Keratinocyte (primary cell): Measurements from ENCODE around the gene SPOCK1. TPM values are rescaled to one million over a fixed set of nuclear protein-coding genes. Genes with fewer than 3 reads are reported as not detected.

Experiments
- DNase-seq: peaks from one replicate; pipeline ENCODE4 v3.0.0-alpha.2; 2011; ENCODE audit warnings: low read depth, missing footprints, low spot score
- FAIRE-seq: peaks from 2 replicates; lab custom pipeline; 2011; peaks lifted over from hg19 to GRCh38; lab: Jason Lieb, UNC
- H2AFZ ChIP-seq: 2 replicates; pipeline ENCODE4 v1.6.0; 2012; ENCODE audit warnings: low read length, control low read depth, inconsistent platforms; ENCODE audit not compliant: control insufficient read depth
- H3K27ac ChIP-seq: 2 replicates; pipeline ENCODE4 v1.5.1; 2011; ENCODE audit warnings: low read length; ENCODE audit not compliant: control insufficient read depth, insufficient read depth
- H3K27me3 ChIP-seq: 3 replicates; pipeline ENCODE4 v1.6.0; 2011; ENCODE audit warnings: low read length; ENCODE audit not compliant: control insufficient read depth, insufficient read depth; ENCODE audit errors: extremely low read depth
- H3K36me3 ChIP-seq, 2 experiments: 2 replicates in 1 of 2; 3 replicates in 1 of 2; pipeline ENCODE4 v1.5.1; 2011; ENCODE audit warnings: low read length in 2 of 2, mild to moderate bottlenecking in 1 of 2; ENCODE audit not compliant: control insufficient read depth in 2 of 2, insufficient read depth in 2 of 2; ENCODE audit errors: extremely low read depth in 1 of 2
- H3K4me1 ChIP-seq: 3 replicates; pipeline ENCODE4 v1.5.1; 2011; ENCODE audit warnings: low read length; ENCODE audit not compliant: control insufficient read depth, insufficient read depth; ENCODE audit errors: extremely low read depth
- H3K4me2 ChIP-seq: 3 replicates; pipeline ENCODE4 v1.6.0; 2011; ENCODE audit warnings: low read depth, low read length; ENCODE audit not compliant: control insufficient read depth, insufficient read depth; ENCODE audit errors: extremely low read depth
- H3K4me3 ChIP-seq, 3 experiments: fragments of 200-600 bp in 1 of 3; sonication (generic) in 1 of 3; 2 replicates in 2 of 3; 3 replicates in 1 of 3; pipeline ENCODE4 v1.5.1; 2011 to 2016; ENCODE audit warnings: low read length in 3 of 3, mild to moderate bottlenecking in 3 of 3, control low read depth in 2 of 3, inconsistent platforms in 1 of 3, low read depth in 1 of 3, mixed read lengths in 1 of 3, mixed run types in 1 of 3, moderate library complexity in 1 of 3; ENCODE audit not compliant: control insufficient read depth in 2 of 3, insufficient read depth in 2 of 3; ENCODE audit errors: extremely low read depth in 1 of 3
- H3K79me2 ChIP-seq: 2 replicates; pipeline ENCODE4 v1.6.0; 2012; ENCODE audit warnings: low read length; ENCODE audit not compliant: control insufficient read depth, insufficient read depth
- H3K9ac ChIP-seq: 3 replicates; pipeline ENCODE4 v1.6.0; 2011; ENCODE audit warnings: low read length; ENCODE audit not compliant: control insufficient read depth, insufficient read depth; ENCODE audit errors: extremely low read depth
- H3K9me1 ChIP-seq: 3 replicates; pipeline ENCODE4 v1.6.0; 2011; ENCODE audit warnings: low read length; ENCODE audit not compliant: control insufficient read depth, insufficient read depth; ENCODE audit errors: extremely low read depth
- H3K9me3 ChIP-seq: 2 replicates; pipeline ENCODE4 v1.5.1; 2012; ENCODE audit warnings: low read depth, low read length; ENCODE audit not compliant: control insufficient read depth
- H4K20me1 ChIP-seq: 3 replicates; pipeline ENCODE4 v1.6.0; 2011; ENCODE audit warnings: low read length; ENCODE audit not compliant: control insufficient read depth, insufficient read depth; ENCODE audit errors: extremely low read depth
- CTCF ChIP-seq, 3 experiments: IDR thresholded peaks in 1 of 3; conservative IDR thresholded peaks in 1 of 3; optimal IDR thresholded peaks in 1 of 3; 2 replicates in 2 of 3; 3 replicates in 1 of 3; pipeline versions ENCODE3 to v1.5.1; 2011; ENCODE audit warnings: low read length in 3 of 3, mild to moderate bottlenecking in 3 of 3, moderate library complexity in 2 of 3, control low read depth in 1 of 3, inconsistent platforms in 1 of 3; ENCODE audit not compliant: insufficient read depth in 2 of 3; ENCODE audit errors: extremely low read depth in 1 of 3
- EZH2 ChIP-seq: IDR thresholded peaks from one replicate; pipeline ENCODE4 v1.6.1; 2012; ENCODE audit warnings: inconsistent platforms, mild to moderate bottlenecking, low read length, moderate library complexity
- dilution Hi-C: fragments of 300-500 bp; cut with MboI; formaldehyde crosslinking; loops from one replicate; pipeline ENCODE4 v1.7.0; 2020; ENCODE audit warnings: low sequenced_read_pairs; ENCODE audit not compliant: extremely low pct_ligation_motif_present
- polyA plus RNA-seq, 5 experiments: library from polyadenylated mRNA; depleted of rRNA in 3 of 5; stranded (reverse) in 3 of 5; stranded (forward) in 1 of 5; unstranded in 1 of 5; fragments of >200 nt; gene quantifications; 1 replicate in 1 of 5; 2 replicates in 3 of 5; 3 replicates in 1 of 5; pipeline versions ENCODE4 v1.2.1 to v1.2.3, GENCODE V29; 2011 to 2012; ENCODE audit warnings: missing spikeins in 2 of 5, low read depth in 1 of 5, low replicate concordance in 1 of 5

Gene SPOCK1
- polyA plus RNA-seq, 1 donor (not counting 4 experiments of a cell fraction or from before 2014, with no cell fraction given): 5.5 TPM

- H3K9me3 ChIP-seq: no peaks in the 10 kb centered on the region
- no peak overlapping the region for H3K9ac ChIP-seq
- DNase-seq (no peak), FAIRE-seq (no peak)
- H4K20me1 ChIP-seq: no peaks in the 10 kb centered on the region
- no peak overlapping the region for H3K4me2 ChIP-seq
- no peaks in the 10 kb centered on the region for H3K9me1 ChIP-seq
- H3K27ac ChIP-seq: no peak overlapping the region
- no peaks in the 10 kb centered on the region for H3K36me3 ChIP-seq
- no peaks in the 10 kb centered on the region for H3K79me2 ChIP-seq
- no peak overlapping the region for H2AFZ ChIP-seq
- dilution Hi-C loops: no loop called here
- no peak overlapping the region for H3K4me3 ChIP-seq
- H3K27me3 ChIP-seq: no peaks in the 10 kb centered on the region
- no peak for TF ChIP-seq CTCF (optimal IDR thresholded peaks at IDR 0.05 in 1 of 3, IDR thresholded peaks at IDR 0.05 in 1 of 3, conservative IDR thresholded peaks at IDR 0.05 in 1 of 3; ENCODE audit: extremely low read depth in 1 of 3, insufficient read depth in 2 of 3, low read length in 3 of 3)
- no peak for TF ChIP-seq EZH2
- H3K4me1 ChIP-seq: peaks cover 5% of the 10 kb centered on the region
Measured at GRCh38 chr5:137367951-137368350, 131.2 kb downstream of the SPOCK1 start.

- Histone ChIP-seq H3K9me1 (no peaks in the 10 kb centered on the region), H3K27me3 (no peaks in the 10 kb centered on the region), H2AFZ (no peak overlapping the region), H3K36me3 (no peaks in the 10 kb centered on the region), H3K79me2 (no peaks in the 10 kb centered on the region), H3K4me1 (peaks cover 5% of the 10 kb centered on the region), H3K4me3 (no peak overlapping the region), H3K4me2 (no peak overlapping the region), H4K20me1 (no peaks in the 10 kb centered on the region), H3K27ac (no peak overlapping the region), H3K9ac (no peak overlapping the region), H3K9me3 (no peaks in the 10 kb centered on the region)
- no peak for DNase-seq
- dilution Hi-C loops: no loop called here
- TF ChIP-seq EZH2 (no peak), CTCF (optimal IDR thresholded peaks at IDR 0.05 in 1 of 3, IDR thresholded peaks at IDR 0.05 in 1 of 3, conservative IDR thresholded peaks at IDR 0.05 in 1 of 3; ENCODE audit: extremely low read depth in 1 of 3, insufficient read depth in 2 of 3, low read length in 3 of 3) (no peak)
- no peak for FAIRE-seq
Measured at GRCh38 chr5:137366526-137366925, 132.6 kb downstream of the SPOCK1 start.
